Keratinocyte (primary cell): ENCODE measurements around the gene TEX22.

ENCODE experiments used
- CTCF ChIP-seq, 3 experiments: IDR thresholded peaks in 1 of 3; conservative IDR thresholded peaks in 1 of 3; optimal IDR thresholded peaks in 1 of 3; 2 replicates in 2 of 3; 3 replicates in 1 of 3; pipeline versions ENCODE3 to v1.5.1; 2011; ENCODE audit warnings: low read length in 3 of 3, mild to moderate bottlenecking in 3 of 3, moderate library complexity in 2 of 3, control low read depth in 1 of 3, inconsistent platforms in 1 of 3; ENCODE audit not compliant: insufficient read depth in 2 of 3; ENCODE audit errors: extremely low read depth in 1 of 3
- EZH2 ChIP-seq: IDR thresholded peaks from one replicate; pipeline ENCODE4 v1.6.1; 2012; ENCODE audit warnings: inconsistent platforms, mild to moderate bottlenecking, low read length, moderate library complexity

- TF ChIP-seq CTCF (optimal IDR thresholded peaks at IDR 0.05 in 1 of 3, IDR thresholded peaks at IDR 0.05 in 1 of 3, conservative IDR thresholded peaks at IDR 0.05 in 1 of 3; ENCODE audit: extremely low read depth in 1 of 3, insufficient read depth in 2 of 3, low read length in 3 of 3), result no peak
- no peak for TF ChIP-seq EZH2
These were observed 47.0 kb downstream of the TEX22 start for GRCh38 chr14:105445290-105445689.
